Tibial nerve (tissue), 3 donors: ENCODE results near the gene USP34.

Experiments
- CTCF ChIP-seq, 5 experiments: fragments of 200-600 bp in 3 of 5; fragments of 450-650 bp in 2 of 5; sonication (generic) in 3 of 5; IDR thresholded peaks; one replicate each; pipeline ENCODE4 v1.5.1; 2016 to 2019; ENCODE audit warnings: antibody characterized with exemption in 5 of 5, mild to moderate bottlenecking in 3 of 5, moderate library complexity in 2 of 5
- POLR2A ChIP-seq, 2 donors: fragments of 450-650 bp; IDR thresholded peaks; one replicate each; pipeline ENCODE4 v1.6.1; 2017; ENCODE audit warnings: antibody characterized with exemption in 2 of 2, mild to moderate bottlenecking in 2 of 2, moderate library complexity in 2 of 2

GRCh38 chr2:61426267-61426897 is 44.5 kb downstream of the USP34 start:
- peak in 3 of 5 experiments; percentile 17 to 63 (median 25) for TF ChIP-seq CTCF (IDR thresholded peaks at IDR 0.05)
- TF ChIP-seq POLR2A (IDR thresholded peaks at IDR 0.05): no peak
